GM08714 (cell line): ENCODE measurements around the gene CAD.

Experiments used
- H3K4me3 ChIP-seq: fragments of 200-500 bp; sonication (Bioruptor generic); 2 replicates; pipeline ENCODE4 v1.5.1; 2014; ENCODE audit warnings: mild to moderate bottlenecking, low read length, inconsistent platforms
- ZNF274 ChIP-seq: IDR thresholded peaks from 2 replicates; pipeline ENCODE4 v1.6.1; 2012; ENCODE audit warnings: mild to moderate bottlenecking, low read depth, low read length

CAD gene

DNA sequence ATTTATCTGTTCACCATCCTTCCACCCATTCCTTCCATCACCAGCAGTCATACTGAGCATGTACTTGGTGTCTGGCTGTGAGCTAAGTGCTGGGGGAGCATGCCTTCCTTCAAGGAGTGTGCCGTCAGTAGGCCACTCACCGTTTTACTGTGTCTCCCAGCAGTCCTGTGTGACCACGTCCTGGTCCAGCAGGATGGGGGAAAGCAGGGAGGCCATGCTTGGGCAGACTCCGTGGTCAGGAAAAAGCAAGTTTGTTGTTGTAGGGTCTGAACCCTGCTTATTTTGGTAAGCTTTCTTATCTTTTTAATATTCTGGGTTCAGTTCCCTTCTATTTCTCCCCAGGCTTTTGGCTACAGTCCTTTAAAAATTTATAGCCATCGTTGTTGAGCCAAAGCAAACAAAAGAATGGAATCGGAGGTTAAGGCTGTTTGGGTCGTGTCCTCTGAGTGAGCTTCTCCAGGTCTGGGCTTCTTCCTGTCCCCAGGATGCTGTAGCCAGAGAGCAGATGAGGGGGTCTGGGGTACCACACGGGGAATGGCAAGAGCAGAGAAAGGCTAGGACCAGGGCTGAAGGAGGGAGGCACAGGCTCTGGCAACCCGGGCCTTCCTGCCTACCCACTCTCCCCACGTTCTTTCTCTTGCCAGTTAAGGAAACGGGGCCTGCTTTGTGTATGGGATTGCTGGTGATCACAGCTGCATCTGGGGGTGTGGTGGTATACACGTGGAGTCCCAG lies 32.2 kb downstream of the CAD start:
- no peak overlapping the region for H3K4me3 ChIP-seq
- TF ChIP-seq ZNF274, result no peak

DNA sequence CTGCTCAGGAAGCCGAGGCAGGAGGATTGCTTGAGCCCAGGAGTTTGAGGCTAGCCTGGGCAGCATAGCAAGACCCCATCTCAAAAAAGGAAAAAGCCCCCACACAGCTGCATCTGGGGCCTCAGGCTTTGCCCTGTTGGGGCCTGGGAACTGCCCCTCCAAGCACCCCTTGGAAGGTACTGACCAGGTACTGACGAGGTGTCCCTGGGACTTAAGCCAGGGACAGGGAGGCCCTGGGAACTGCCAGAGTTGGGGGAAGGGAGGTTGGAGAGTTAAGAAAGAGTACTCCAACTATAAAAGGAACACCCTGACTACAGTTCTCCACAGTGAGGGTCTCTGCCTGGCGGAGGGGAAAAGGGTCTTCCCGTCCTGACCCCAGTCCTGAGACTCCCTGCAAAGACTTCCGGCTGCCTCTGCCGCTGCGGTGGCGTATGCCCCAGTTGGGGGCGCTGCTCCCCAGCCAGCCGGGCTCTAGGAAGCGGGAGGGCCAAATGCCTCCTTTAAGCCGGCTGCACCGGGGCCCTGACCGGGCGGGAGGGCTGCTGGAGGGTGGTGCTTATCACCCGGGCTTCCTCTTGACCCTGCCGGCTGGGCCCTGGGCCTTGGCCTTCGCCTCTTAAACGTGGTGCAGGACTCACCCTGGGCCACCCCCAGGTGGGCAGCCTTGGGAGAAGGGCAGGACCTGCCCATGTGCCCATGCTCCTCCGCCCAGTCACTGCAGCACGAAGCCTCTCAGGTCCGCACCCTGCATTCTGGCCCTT lies 32.9 kb downstream of the CAD start:
- no peak for TF ChIP-seq ZNF274
- no peak overlapping the region for H3K4me3 ChIP-seq

DNA sequence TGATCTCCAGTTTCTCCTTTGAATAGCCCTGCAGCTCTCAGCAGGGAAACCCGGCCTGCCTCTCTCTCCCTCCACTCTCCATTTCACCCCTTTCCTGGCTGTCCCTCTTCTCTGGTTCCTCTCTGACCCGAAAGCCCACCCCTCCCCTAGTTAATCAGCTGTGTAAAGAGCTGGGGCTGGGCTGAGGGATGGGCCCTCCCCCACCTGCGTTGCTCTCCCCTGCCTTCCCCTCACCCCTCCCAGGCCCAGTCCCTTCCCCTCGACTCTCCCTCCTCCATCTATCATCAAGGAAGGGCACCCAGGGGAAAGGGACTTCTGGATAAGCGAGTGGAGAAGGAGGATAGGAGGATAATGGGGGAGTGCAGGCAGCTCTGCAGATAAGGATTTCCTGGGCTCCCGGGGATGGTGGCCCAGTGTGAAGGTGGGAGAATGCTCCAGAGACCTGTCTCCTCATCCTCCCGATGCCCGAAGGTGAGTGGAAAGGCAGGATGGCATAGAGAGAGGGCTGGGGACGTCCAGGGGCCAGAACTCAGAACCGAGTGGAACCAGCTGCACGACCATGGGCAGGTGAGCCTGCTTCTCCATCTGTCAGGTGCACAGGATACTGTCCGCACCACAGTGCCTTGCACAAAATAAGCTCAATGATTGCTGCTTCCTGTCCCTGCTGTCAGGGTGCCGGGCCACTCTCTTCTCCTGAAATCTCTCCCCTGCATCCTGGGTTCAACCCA lies 33.6 kb downstream of the CAD start:
- TF ChIP-seq ZNF274, result no peak
- H3K4me3 ChIP-seq, result no peak overlapping the region

DNA sequence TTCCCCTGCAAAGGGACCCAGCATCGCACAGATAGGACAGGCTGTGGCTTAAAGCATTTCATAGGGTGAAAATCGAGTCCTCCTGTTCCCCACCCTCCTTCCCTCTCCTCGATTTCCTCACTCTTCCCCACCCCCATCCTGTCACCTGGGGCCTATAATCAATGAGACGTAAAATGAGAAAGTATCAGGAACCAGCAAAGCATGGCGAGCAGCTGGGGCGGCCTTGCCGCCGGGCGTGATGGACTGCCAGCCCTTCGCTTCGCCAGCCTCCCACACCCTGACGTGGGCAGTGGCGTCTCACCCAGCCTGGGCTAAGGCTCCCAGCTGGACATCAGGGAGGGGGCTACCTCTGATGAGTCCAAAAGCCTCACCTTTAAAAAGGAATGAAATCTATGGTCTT lies 34.6 kb downstream of the CAD start:
- H3K4me3 ChIP-seq, result no peak overlapping the region
- no peak for TF ChIP-seq ZNF274

DNA sequence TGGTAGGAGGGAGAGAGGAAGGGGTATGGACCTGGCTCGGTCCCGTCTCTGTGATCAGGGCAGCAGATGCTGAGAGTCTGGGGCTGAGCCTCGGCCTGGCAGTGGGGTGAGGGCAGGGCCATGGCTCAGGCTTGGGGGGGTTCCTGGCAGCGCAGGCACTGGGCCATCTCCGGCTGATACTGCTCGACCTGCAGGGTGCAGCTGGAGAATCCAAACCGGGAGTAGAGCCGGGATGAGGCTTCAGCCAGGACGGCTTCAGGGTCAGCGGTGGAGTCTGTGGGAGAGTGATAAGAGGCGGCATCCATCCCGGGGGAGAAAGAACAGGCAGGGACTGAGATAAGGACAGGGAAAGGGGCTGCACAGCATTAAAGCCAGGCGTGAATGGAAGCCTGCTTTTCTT lies 38.0 kb downstream of the CAD start:
- H3K4me3 ChIP-seq, result no peak overlapping the region

DNA sequence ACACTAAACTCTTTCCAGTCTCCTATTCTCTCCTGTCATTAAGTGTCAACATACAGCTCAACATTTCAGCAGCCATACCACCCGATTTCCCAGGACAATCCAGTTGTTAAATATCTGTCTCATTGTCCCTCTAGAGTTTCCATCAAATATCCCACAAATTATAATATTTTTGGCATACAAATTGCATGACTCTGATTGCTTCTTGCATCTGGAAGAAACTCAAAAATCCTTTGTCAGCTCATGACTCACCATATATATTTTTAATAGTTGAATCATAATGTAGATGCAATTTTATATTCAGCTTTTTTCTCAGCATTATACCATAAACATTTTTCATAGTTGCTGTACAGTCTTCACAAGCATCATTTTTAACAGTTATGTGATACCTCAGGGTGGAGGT lies 38.5 kb downstream of the CAD start:
- TF ChIP-seq ZNF274, result no peak
- no peak overlapping the region for H3K4me3 ChIP-seq

More for the DNA sequence above, 38.0 kb downstream of the CAD start:
- TF ChIP-seq ZNF274, result no peak

DNA sequence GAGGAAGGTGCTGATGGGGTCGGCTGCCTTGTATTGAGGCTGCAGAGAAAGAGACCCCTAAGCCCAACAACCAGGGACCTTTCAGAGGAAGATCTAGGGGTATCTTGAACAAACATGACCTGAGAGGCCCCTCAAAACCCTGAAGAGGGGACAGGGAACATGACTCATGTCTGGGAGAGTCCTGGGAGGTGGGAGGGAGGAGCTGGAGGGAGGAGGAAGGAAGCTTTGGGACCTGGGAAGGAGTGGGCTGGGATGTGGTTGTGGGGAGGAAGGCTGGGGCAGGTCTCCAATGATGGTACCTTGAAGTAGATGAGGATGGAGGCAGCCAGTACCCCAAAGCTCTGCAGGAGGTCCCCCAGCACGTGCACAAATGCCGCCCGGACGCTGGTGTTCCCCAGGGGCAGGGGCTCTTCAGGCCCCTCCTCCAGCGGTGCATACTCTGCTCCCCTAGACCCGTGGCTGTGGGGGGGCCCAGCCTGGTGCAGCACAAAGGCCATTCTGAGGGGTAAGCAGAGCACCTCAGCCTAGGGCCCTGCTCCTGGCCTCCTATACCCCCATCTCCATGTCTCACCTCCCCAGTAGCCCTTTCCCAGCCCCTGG lies 39.8 kb downstream of the CAD start:
- TF ChIP-seq ZNF274, result no peak
- H3K4me3 ChIP-seq, result no peak overlapping the region

DNA sequence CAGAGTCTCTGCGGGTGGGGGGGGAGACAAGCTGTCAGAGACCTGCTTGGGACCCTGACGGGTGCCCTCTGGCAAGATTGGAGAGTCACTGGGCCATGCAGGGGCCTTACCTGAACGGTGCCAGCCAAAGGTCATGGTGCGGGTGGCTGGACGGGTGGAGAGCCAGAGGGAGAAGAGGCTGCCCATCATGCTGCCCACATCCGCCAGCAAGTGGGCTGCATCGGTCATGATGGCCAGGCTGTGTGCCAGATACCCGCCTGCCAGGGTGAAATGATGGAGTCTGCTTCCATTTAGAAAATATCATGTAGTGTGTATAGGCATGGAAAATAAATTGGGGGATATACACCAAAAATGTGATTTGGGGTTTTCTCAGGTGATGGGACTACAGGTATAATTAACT lies 40.9 kb downstream of the CAD start:
- TF ChIP-seq ZNF274, result no peak
- H3K4me3 ChIP-seq, result no peak overlapping the region

DNA sequence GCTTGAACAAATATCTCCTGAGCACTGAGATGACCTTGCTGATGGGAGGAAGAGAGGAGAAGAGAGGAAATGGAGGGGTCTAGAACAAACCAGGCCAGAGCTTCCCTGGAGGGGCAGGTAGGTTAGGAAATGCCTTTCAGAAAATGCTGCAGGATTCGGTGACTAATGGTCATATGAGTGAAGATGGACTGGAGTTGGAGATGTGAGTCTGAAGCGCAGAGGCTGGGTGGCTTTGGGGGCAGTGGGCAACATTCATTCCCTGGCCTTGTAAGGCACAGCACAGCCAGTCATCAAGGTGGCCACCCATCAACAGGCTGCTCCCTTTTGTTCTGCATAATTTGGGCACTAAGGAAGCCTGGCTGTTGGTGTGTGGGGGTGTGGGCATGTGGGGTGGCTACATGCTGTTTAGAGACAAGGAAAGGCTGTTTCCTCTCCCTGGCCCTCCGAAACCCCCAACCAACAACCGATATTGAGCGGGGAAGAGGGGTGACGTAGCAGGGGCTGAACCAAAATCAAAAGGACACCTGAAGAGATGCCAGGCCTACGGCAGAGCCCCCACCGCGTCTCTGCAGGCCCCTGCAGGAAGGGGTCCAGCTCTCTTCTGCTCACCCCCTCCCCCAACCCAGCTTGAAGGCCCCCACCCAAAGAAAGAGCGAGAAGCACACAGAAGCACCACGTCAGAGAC lies 44.2 kb downstream of the CAD start:
- no peak for TF ChIP-seq ZNF274
- H3K4me3 ChIP-seq, result no peak overlapping the region

DNA sequence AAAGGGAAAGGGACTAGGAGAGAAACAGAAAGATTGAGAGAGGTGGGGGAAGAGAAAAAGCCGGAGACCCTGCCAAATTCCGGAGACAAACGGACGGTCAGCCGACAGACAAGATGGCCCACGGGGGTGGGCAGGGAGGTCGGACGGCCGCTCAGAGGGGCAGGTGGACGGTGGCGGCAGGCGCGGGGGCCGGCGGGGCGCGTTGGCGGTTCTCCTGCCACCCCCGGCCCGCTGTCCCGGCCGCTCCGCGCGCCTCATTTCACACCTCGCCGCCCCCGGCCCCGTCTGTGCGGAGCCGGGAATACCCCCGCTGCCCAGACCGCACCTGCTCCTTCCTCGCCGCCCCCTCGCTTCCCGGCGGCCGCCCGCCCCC lies 44.7 kb downstream of the CAD start:
- no peak for TF ChIP-seq ZNF274
- no peak overlapping the region for H3K4me3 ChIP-seq

DNA sequence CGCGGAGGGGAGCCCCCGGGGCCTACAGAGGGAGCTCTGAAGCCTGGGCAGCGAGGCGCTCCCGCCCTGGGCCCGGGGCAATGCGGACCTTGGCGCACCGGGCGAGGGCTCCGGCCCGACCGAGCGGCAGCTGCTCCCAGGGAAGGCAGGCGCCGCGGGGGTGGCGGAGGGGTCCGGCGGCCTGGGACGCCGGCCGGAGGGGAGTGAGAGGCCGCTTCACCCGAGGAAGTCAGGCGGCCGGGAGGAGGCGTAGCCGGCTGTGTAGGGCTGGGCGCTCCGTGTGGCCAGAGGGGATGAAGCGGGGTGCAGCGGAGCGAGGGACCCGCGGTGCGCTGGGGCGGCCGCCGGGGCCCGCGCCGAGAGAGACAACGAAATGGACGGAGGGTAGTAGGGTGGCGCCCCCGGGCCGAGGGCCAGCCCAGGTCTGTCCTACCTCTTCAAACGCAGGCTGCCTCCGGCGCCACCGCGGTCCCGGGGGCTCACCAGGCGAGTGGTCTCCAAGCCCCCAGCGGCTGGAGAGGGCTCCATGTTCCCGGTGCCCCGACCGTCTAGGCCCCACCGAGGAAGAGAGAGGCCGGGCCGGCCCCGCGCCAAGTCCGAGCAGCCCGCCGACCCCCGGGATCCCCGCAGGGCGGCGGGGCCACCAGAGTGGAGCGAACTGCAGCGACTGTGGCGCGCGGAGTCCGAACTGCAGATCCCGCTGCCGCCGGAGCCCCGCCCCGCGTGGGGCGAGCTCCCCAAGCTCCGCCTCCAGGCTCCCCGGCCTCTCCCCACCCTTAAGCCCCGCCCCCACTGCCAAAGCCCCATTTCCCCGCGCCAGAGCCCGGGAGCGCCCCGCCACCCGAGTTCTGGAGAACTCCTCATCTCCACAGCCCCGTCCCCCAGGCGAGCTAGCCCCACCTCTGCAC lies 45.5 kb downstream of the CAD start, which contains the start of gene SLC30A3:
TSS of gene SLC30A3 (minus strand) at position 669 of the 908 bp plus-strand sequence. CDS start at position 528, 141 bp downstream.
- H3K4me3 ChIP-seq, result peak within 1 kb of the TSS; percentile 43; the same call in 1 of the 2 replicates
- no peak for TF ChIP-seq ZNF274

DNA sequence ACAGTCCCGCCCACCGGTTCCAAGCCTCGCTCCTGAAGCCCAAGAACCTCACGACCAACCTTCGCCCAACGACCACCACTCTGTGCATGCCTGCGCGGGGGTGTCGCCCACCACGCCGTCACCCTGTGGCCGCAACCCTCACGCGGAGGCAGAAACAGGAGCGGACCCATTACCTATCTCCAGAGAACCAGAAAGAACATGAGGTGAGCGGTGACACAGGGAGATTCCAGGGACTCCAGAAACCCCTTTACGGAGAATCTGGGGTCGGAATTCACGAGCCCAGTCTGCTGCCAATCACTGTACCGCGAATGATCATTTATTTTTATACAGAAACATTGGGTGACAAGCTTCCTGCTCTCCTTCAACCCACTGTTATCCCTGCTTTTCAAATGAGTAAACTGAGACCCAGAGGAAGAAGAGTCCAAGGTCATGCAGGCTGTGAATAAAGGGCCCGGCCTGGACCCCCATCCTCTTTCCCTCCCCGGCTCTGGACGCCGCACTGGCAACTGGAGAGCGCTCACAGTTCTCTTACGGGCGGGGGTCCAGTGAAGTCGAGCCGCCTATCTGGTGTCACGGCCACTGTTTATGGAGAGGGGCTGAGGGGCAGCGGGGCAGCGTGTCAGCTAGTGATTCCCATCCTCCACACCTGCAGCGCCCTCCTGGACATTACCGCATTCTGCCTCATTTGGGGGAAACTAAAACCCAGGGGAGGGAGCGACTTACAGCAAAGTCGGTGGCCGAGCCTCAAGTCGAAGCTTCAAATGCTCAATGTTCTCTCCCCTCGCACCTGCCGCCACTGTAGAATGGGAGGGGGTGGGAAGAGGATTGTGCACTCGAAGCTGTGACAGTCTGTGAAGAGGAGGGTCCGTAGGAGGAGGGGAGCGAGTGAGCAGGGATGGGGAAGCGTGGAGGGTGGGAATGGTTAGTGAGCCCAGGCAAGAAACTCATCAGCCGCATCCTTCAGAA lies 46.4 kb downstream of the CAD start:
- TF ChIP-seq ZNF274, result no peak
- H3K4me3 ChIP-seq, result peak overlapping the region; percentile 43; the same call in 1 of the 2 replicates
